C4-2B (cell line): ENCODE results near the gene LMNTD2.

Experiments used
- H3K27ac ChIP-seq: fragments of 450-650 bp; 2 replicates; pipeline ENCODE4 v1.5.1; 2017
- CTCF ChIP-seq: fragments of 450-650 bp; conservative IDR thresholded peaks from 2 replicates; pipeline ENCODE4 v1.5.1; 2017; ENCODE audit warnings: mild to moderate bottlenecking
- ZFX ChIP-seq: fragments of 450-650 bp; IDR thresholded peaks from 2 replicates; pipeline ENCODE4 v1.6.1; 2017

LMNTD2 gene

DNA sequence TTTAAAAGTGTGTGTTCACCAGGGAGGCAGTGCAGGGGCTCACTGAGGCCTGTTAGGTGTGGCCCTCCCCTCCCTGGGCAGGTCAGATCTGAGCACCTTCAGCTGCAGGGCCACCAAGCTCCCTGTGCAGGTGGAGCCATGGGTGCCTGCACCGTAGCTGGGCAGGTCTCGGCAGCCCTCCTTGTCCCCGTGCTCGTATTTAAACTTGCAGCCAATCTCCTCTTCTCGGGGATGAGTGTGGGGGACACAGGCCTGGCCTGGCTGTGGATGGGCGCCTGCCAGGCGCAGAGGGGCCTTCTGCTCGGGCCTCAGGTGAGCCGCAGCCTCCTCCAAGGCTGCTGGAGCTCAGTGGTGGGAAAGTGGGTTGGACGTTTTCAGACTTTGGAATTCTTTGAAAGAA is 34.9 kb upstream of the LMNTD2 start:
- TF ChIP-seq CTCF (no peak), ZFX (no peak)
- H3K27ac ChIP-seq, result no peak overlapping the region

DNA sequence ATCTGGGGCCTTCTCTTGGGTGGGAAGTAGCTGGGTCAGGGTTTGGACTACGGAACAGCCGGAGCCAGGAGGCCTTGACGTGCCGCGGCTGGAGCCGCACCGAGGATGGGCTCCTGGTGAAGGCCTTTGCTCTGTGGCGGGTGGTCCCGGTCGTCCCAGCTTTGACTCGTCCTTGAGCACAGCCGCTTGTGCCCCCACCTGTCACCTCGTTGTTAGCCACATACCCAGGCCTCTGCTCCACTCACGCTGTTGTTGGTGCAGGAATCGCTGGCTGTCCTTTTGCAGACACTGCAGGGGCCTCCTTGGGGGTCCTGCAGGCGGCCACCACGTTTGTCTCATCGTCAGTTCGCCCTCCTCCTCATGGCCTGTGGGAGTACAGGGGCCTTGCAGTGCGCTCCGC is 32.8 kb upstream of the LMNTD2 start:
- H3K27ac ChIP-seq, result no peak overlapping the region
- no peak for TF ChIP-seq CTCF

GRCh38 chr11:592918-593317 is 32.4 kb upstream of the LMNTD2 start:
- no peak for TF ChIP-seq CTCF
- no peak for TF ChIP-seq ZFX
- no peak overlapping the region for H3K27ac ChIP-seq

DNA sequence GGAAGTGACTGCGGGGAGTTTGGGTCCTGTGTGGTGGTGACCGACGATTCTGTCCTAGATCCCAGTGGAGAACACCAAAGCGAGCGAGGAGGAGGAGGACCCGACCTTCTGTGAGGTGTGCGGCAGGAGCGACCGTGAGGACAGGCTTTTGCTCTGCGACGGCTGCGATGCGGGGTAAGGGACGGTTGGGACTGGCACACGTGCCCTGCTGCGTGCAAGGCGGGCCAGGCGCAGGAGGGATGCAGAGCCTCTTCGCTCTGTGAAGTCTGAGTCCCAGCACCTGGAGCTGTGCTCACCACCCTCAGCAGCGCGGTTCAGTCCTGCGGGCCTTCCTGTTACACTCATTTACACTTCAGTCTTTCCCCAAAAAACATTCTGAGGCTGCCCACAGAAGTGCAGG is 32.0 kb upstream of the LMNTD2 start:
- H3K27ac ChIP-seq, result no peak overlapping the region
- TF ChIP-seq ZFX (no peak), CTCF (no peak)

DNA sequence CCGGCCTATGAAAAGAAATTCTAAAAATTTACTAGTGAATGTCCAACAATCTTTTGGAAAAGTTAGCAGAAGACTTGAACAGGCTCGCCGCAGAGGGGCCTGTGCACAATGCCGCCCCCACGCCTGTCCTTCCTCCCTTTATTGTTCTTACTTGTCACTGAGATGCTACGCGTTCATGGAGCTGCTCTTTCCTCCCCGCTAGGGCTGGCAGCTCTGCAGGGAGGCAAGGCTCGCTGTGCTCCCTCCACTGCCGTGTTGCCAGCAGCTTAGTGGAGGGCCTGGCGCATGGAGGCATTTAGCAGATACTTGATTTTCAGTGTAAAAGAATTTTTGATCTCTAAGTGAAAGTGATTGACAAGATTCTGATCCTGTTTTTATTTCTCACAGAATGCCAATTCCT is 30.5 kb upstream of the LMNTD2 start:
- no peak for TF ChIP-seq CTCF
- H3K27ac ChIP-seq, result no peak overlapping the region

GRCh38 chr11:589798-590197 is 29.3 kb upstream of the LMNTD2 start:
- H3K27ac ChIP-seq, result no peak overlapping the region
- no peak for TF ChIP-seq CTCF

DNA sequence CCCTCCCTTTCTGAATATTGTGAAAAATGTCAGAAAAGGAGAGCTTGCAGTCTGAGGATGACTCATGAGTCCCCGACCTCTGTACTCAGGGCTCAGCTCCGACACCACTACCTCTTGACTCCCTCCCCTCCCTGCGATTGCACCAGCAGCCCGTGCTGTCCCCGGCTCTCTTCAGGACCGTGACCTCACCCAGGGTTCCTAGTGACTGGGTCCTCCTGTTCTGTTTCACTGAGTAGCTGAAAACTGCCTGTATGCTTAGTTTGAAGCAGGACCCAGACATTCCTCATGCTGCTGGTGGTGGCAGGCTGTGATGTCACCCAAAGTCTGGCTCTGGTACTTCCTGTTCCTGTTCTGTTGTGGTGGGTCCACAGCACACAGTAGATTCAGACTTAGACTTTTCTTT is 27.4 kb upstream of the LMNTD2 start:
- TF ChIP-seq ZFX (no peak), CTCF (no peak)
- no peak overlapping the region for H3K27ac ChIP-seq
